ENCODE data around the gene RHOT1.
"Not testable (repeated sequence)": the region's sequence is repeated elsewhere in the genome, so short reads cannot be mapped to it uniquely, and the experiment has no call there.

RHOT1 gene

DNA sequence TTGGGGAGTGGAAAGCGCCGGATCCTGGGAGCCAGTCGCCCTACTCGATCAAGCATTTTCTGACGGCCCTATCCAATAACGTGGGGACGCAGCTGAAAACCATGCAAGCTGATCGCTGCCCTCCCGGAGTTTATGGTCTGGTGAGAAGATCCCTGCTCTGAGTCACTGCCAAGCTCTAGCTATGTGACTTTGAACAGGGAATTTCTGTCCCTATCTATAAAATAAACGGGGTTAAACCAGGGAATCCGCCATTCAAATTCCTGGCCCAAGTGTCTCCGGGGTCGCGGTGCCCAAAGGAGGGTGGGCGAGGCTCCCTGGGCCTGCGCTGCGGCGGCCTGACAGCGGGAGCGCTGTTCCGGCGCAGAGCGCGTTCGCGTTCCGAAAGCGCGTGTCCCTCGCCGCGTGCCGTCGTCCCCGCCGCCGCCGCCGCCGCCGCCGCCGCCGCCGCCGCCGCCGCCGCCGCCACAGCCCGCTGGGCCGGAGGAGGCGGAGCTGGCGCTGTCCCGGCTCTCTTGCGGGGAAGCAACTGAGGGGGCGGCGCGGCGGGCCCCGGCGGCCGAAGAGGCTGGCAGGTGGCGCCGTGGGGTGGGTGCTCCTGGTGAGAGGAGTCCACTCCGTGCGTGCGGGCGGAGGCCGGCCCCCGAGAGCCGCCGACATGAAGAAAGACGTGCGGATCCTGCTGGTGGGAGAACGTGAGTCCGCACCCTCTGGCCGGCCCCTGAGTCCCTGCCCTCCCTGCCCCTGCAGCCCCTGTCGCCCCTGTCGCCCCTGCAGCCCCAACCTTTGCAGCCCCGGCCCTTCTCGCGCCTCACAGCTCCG, at the start of gene RHOT1:
TSS of gene RHOT1 (plus strand) at position 465 of the 819 bp plus-strand sequence. CDS start at position 656, 191 bp downstream.
- peak within 1 kb of the TSS; percentile 92 for H3K27ac ChIP-seq
- TF ChIP-seq ZFX (IDR thresholded peaks at IDR 0.05; ENCODE audit: borderline replicate concordance), result no peak
- TF ChIP-seq, protein P1, sequence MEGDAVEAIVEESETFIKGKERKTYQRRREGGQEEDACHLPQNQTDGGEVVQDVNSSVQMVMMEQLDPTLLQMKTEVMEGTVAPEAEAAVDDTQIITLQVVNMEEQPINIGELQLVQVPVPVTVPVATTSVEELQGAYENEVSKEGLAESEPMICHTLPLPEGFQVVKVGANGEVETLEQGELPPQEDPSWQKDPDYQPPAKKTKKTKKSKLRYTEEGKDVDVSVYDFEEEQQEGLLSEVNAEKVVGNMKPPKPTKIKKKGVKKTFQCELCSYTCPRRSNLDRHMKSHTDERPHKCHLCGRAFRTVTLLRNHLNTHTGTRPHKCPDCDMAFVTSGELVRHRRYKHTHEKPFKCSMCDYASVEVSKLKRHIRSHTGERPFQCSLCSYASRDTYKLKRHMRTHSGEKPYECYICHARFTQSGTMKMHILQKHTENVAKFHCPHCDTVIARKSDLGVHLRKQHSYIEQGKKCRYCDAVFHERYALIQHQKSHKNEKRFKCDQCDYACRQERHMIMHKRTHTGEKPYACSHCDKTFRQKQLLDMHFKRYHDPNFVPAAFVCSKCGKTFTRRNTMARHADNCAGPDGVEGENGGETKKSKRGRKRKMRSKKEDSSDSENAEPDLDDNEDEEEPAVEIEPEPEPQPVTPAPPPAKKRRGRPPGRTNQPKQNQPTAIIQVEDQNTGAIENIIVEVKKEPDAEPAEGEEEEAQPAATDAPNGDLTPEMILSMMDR (IDR thresholded peaks at IDR 0.05), result peak; percentile 75

DNA sequence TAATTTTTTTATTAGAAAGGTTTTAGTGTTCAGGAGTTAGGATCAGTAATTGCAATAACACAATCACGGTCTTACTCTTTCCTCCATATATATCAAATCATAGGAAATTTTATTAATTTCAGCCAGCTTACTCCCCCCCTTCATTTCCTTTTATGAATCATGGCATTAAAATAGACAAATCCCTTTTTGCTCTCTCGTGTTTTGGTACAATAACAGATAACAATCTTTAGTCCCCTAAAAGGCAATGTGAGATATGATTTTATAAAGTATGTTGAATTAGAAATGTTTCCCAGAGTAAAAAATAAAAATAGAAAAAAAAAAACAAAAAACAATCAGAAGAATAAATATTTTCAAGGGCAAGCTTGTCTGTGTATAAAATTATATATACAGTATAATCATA, 42.6 kb upstream of the RHOT1 start:
- no peak for TF ChIP-seq ZFX (IDR thresholded peaks at IDR 0.05; ENCODE audit: borderline replicate concordance)
- TF ChIP-seq, protein P1 (IDR thresholded peaks at IDR 0.05), result no peak
- H3K27ac ChIP-seq, result no peak overlapping the region

DNA sequence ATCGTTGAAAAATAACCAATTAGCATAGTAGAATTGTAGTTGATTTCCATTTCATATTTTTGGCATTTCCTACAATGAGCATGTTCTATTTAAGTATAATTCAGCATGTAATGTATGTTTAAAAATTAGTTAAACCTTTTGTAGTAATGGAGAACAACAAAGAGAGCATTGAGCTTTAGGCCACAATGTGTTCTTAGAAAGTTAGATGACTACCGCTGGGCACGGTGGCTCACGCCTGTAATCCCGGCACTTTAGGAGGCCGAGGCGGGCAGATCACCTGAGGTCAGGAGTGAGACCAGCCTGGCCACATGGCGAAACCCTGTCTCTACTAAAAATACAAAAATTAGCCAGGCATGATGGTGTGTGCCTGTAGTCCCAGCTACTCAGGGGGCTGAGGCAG, 42.0 kb upstream of the RHOT1 start:
- not testable (repeated sequence) for H3K27ac ChIP-seq

DNA sequence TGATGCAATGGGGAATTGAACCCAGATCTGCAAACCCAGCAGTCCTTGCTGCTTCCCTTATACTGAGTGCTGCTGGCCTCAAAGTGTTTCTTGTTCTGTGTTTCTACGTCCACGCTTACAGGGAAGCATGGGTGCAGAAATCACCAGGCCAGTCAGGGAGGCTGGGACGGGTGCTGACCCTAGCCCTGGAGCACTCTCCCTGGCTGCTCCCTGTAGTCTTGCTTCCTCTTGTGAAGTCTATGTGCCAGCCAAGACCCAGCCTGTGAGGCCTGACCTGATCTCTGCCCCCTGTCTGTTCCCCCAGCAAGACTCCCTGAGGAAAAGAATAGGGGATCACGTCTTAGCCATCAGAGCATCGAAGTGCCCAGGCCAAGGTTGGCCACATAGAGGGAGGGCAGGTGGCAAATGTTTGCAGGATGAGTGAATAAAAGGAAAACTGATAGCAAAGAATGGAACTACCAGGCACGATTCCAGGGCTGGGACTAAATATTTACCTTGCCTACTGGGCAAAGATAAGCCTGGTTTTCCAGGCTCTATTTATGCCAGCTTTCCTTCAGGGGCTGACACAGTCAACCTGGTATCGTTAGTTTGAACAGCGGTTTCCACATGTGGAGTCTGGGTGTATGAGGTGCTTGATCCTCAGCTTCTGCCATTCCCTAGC, 41.2 kb upstream of the RHOT1 start:
- TF ChIP-seq ZFX (IDR thresholded peaks at IDR 0.05; ENCODE audit: borderline replicate concordance), result no peak
- TF ChIP-seq, protein P1 (IDR thresholded peaks at IDR 0.05), result no peak
- H3K27ac ChIP-seq, result no peak overlapping the region

DNA sequence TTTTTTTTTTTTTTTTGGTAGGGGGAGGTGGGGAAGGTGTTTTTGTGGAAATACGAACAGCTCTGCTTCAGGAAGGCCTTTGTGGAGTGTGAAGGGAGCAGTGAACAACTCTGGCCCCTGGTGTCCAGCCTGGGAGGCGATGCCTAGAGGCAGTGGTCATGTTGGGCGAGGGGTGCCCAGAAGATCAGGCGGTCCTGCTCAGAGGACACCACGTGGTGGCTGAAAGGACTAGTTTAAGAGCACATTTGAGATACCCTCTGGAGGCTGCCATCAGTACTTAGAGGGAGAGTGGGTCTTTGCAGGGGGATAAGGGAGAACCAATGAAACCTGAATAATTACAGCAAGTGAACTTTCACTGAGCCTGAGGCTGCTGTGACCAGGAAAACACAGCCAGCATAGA, 40.1 kb upstream of the RHOT1 start:
- TF ChIP-seq, protein P1 (IDR thresholded peaks at IDR 0.05), result no peak
- no peak for TF ChIP-seq ZFX (IDR thresholded peaks at IDR 0.05; ENCODE audit: borderline replicate concordance)
- H3K27ac ChIP-seq, result no peak overlapping the region

DNA sequence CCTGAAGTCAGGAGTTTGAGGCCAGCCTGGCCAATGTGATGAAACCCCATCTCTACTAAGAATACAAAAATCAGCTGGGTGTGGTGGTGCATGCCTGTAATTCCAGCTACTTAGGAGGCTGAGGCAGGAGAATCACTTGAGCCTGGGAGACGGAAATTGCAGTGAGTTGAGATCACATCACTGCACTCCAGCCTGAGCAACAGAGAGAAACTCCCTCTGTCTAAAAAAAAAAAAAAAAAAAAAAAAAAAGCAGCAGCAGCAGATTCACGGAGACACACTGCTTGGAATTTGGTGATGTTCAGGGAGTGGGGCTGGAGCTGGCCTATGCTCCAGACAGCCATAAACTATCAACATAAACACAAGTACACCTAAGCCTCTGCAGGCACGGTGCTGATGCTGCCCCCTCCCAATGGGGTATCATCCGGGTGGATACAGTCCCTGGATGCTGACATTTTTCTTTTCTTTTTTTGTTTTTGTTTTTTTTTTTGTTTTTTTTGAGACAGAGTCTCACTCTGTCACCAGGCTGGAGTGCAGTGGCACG, 39.6 kb upstream of the RHOT1 start:
- TF ChIP-seq, protein P1 (IDR thresholded peaks at IDR 0.05), result no peak
- TF ChIP-seq ZFX (IDR thresholded peaks at IDR 0.05; ENCODE audit: borderline replicate concordance), result no peak

DNA sequence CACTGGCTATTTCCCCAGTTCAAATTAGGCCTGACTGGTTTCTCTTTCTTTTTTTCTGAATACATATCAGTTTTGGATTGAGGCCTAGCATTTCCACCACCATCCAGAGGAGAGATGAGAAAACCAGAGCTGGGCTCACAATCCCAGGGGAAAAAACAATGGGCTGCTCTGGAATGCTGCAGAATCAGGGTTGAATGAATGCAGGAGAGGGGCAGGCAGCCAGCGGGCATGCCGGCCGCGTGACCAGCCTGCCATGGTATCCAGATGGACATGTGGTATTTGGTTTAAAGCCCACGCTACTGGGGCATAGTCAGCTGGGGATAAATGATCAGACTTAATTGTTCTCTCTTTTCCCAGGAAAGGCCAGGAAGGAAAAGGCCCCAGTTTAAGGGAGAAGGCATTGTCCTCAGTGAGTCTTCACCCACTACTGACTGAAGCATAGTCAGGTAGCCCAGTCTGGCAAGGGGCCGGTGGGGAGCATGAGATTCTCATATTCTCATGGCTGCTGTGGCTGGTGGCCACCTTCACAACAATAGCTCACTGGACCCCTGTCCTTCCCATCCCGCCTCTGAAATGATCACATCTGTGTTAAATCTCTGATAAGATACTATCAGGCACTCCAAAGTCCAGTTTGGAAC, 38.7 kb upstream of the RHOT1 start:
- H3K27ac ChIP-seq, result no peak overlapping the region
- TF ChIP-seq, protein P1 (IDR thresholded peaks at IDR 0.05), result no peak
- no peak for TF ChIP-seq ZFX (IDR thresholded peaks at IDR 0.05; ENCODE audit: borderline replicate concordance)

More for the DNA sequence above, 39.6 kb upstream of the RHOT1 start:
- no peak overlapping the region for H3K27ac ChIP-seq

Data from 22Rv1 (cell line).